T-cell (primary cell): Measurements from ENCODE around the gene MYO1G. TPM values are rescaled to one million over a fixed set of nuclear protein-coding genes. Genes with fewer than 3 reads are reported as not detected.
"Not testable (repeated sequence)": the region's sequence is repeated elsewhere in the genome, so short reads cannot be mapped to it uniquely, and the experiment has no call there.

Experiments used
- ATAC-seq, 4 experiments: fragments of 200-7000 bp in 3 of 4; fragments of 150-1000 bp in 1 of 4; cut with Tn5 transposase; replicated peaks in 1 of 4; 1 replicate in 3 of 4; 2 replicates in 1 of 4; pipeline ENCODE4 v1.10.0; 2021; ENCODE audit warnings: moderate library complexity in 3 of 4, mild to moderate bottlenecking in 2 of 4, moderate number of reproducible peaks in 1 of 4
- CTCF ChIA-PET, 2 donors: fragments of 300-600 bp; sonication (Branson Sonifier 250); formaldehyde crosslinking; loops; one replicate each; lab custom pipeline; 2022; ENCODE audit warnings: antibody characterized with exemption in 2 of 2; lab: Charles Lee
- POLR2A ChIA-PET, 2 donors: fragments of 300-600 bp; sonication (Branson Sonifier 250); formaldehyde crosslinking; loops; one replicate each; lab custom pipeline; 2022; ENCODE audit warnings: antibody characterized with exemption in 2 of 2; lab: Charles Lee
- DNase-seq, 35 experiments: peaks; one replicate each; pipeline versions ENCODE4 v3.0.0 to v3.0.0-alpha.2; 2013 to 2023
- H3K27ac ChIP-seq: one replicate; pipeline ENCODE4 v1.5.1; 2013; ENCODE audit warnings: low read length
- H3K27me3 ChIP-seq, 2 experiments: replicated peaks in 1 of 2; 1 replicate in 1 of 2; 2 replicates in 1 of 2; pipeline versions ENCODE4 v1.6.1 to v1.7.0; 2013; ENCODE audit warnings: low read length in 1 of 2, mixed read lengths in 1 of 2; ENCODE audit not compliant: control insufficient read depth in 2 of 2, insufficient read depth in 2 of 2; ENCODE audit errors: extremely low read depth in 1 of 2
- H3K36me3 ChIP-seq, 2 donors: 1 replicate in 1 of 2; 2 replicates in 1 of 2; pipeline versions ENCODE4 v1.6.1 to v1.7.0; 2013; ENCODE audit warnings: low read length in 1 of 2; ENCODE audit not compliant: control insufficient read depth in 2 of 2, insufficient read depth in 1 of 2; ENCODE audit errors: extremely low read depth in 1 of 2
- H3K4me1 ChIP-seq, 2 experiments: 1 replicate in 1 of 2; 2 replicates in 1 of 2; pipeline versions ENCODE4 v1.6.1 to v1.7.0; 2013; ENCODE audit warnings: low read length in 2 of 2, mixed read lengths in 1 of 2; ENCODE audit not compliant: insufficient read depth in 2 of 2, control insufficient read depth in 1 of 2; ENCODE audit errors: extremely low read depth in 1 of 2
- H3K4me3 ChIP-seq, 2 donors: 1 replicate in 1 of 2; 2 replicates in 1 of 2; pipeline versions ENCODE4 v1.5.1 to v1.7.0; 2013; ENCODE audit warnings: mild to moderate bottlenecking in 2 of 2, low read length in 1 of 2, moderate library complexity in 1 of 2; ENCODE audit not compliant: control insufficient read depth in 1 of 2; ENCODE audit errors: extremely low read depth in 1 of 2
- H3K9me3 ChIP-seq: 2 replicates; pipeline ENCODE4 v1.7.0; 2013
- H3K27ac Mint-ChIP-seq, 2 donors: one replicate each; pipeline ENCODE4 v1.8.0; 2020 to 2021; ENCODE audit warnings: mild to moderate bottlenecking in 2 of 2, mixed read lengths in 2 of 2
- H3K27me3 Mint-ChIP-seq, 2 donors: one replicate each; pipeline ENCODE4 v1.8.0; 2021 to 2022; ENCODE audit warnings: mixed read lengths in 2 of 2
- H3K36me3 Mint-ChIP-seq: one replicate; pipeline ENCODE4 v1.8.0; 2021; ENCODE audit warnings: mixed read lengths
- H3K4me1 Mint-ChIP-seq, 3 donors: one replicate each; pipeline ENCODE4 v1.8.0; 2020 to 2022; ENCODE audit warnings: mixed read lengths in 3 of 3, mild to moderate bottlenecking in 1 of 3
- H3K4me3 Mint-ChIP-seq, 3 donors: one replicate each; pipeline ENCODE4 v1.8.0; 2020 to 2022; ENCODE audit warnings: mild to moderate bottlenecking in 3 of 3, mixed read lengths in 3 of 3, moderate library complexity in 3 of 3
- H3K9me3 Mint-ChIP-seq, 3 donors: one replicate each; pipeline ENCODE4 v1.8.0; 2020 to 2022; ENCODE audit warnings: mixed read lengths in 3 of 3
- WGBS: methylation state at CpG from one replicate; pipeline ENCODE4 v1.1.5; 2013; ENCODE audit warnings: missing lambda C conversion rate; ENCODE audit not compliant: insufficient coverage; 5-methylcytosine and 5-hydroxymethylcytosine counted together
- total RNA-seq, 35 experiments: library from RNA in 6 of 35; stranded (reverse) in 6 of 35; fragments of 120-200 nt in 1 of 35; gene quantifications; one replicate each; pipeline versions ENCODE4 v1.2.1 to v1.2.4 and lab custom pipeline; 2013 to 2026

The MYO1G gene
- total RNA-seq, 5 donors from 2014 or later (not counting 1 experiment from before 2014, with no cell fraction given): 183 to 272 (median 192) TPM

DNA sequence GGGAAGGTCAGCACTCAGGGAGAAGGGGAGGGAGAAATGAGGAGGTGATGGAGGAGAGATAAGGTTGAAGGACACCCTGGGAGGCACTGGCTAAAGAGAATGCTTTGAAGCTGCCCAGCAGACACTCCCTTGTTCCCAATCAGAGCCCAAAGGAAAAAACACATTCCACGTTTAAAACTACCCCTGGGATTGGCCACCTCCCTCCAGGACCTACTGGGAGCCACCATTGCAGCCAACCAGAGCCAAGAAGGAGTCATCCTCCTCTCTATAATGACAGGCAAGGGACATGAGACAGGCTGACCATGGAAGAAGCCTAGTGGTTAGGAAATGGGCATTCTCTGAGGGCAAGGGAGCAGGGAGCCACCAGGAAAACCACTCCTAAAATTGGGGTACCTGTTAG lies 43.8 kb downstream of the MYO1G start:
- Histone ChIP-seq H3K36me3 (no peaks in the 10 kb centered on the region), H3K4me1 (no peaks in the 10 kb centered on the region), H3K27me3 (peaks cover 0 to 5% of the 10 kb centered on the region in 2 experiments), H3K27ac (no peak overlapping the region), H3K9me3 (no peaks in the 10 kb centered on the region), H3K4me3 (no peak overlapping the region)
- Mint-ChIP-seq H3K9me3 (no peaks in the 10 kb centered on the region), H3K4me1 (no peaks in the 10 kb centered on the region), H3K27ac (no peak overlapping the region), H3K4me3 (no peak overlapping the region), H3K27me3 (peaks cover 0 to 1% of the 10 kb centered on the region in 2 donors), H3K36me3 (no peaks in the 10 kb centered on the region)
- no peak for ATAC-seq
- WGBS: no CpG with 5 or more reads among the region's 1 CpG
- DNase-seq: no peak
- ChIA-PET POLR2A (no interaction called here), CTCF (no interaction called here)

DNA sequence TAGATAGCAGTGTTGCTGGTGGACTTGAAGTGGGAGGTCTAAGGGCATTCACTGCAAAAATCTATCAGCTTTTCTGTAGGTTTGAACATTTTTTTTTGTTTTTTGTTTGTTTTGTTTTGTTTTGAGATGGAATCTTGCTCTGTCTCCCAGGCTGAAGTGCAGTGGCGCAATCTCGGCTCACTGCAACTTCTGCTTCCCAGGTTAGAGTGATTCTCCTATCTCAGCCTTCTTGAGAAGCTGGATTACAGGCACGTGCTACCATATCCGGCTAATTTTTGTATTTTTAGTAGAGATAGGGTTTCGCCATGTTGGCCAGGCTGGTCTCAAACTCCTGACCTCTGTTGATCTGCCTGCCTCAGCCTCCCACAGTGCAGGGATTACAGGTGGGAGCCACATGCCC lies 44.3 kb downstream of the MYO1G start:
- H3K27me3 ChIP-seq, POLR2A ChIA-PET, H3K27me3 Mint-ChIP-seq, H3K27ac Mint-ChIP-seq, H3K9me3 Mint-ChIP-seq, H3K36me3 ChIP-seq, H3K9me3 ChIP-seq, ATAC-seq, H3K4me1 ChIP-seq, H3K4me3 Mint-ChIP-seq, H3K36me3 Mint-ChIP-seq, H3K4me3 ChIP-seq, H3K4me1 Mint-ChIP-seq, H3K27ac ChIP-seq, DNase-seq: not testable (repeated sequence)
- CTCF ChIA-PET: interaction anchor here in 1 of 2 donors (0.6 kb wide), 1 partner anchor 467 kb away, joined by 6 read pairs; no protein-coding TSS in a partner anchor
- WGBS: 83% methylated on average over 2 of the region's 5 CpGs

DNA sequence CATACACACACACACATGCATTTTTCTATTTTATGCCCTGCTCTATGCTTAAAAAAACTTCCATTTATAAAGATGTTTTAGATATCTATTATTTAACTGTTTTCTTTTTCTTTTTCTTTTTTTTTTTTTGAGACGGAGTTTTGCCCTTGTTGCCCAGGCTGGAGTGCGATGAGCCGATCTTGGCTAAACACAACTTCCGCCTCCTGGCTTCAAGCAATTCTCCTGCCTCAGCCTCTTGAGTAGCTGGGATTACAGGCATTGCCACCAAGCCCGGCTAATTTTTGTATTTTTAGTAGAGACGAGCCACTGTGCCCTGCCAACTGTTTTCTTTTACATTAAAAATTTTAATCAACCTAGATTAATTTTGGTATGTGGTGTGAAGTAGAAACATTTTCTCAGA lies 47.9 kb downstream of the MYO1G start:
- peaks cover 6 to 9% of the 10 kb centered on the region in 2 donors for H3K27me3 Mint-ChIP-seq
- no peak overlapping the region for H3K4me3 Mint-ChIP-seq
- ChIA-PET POLR2A (no interaction called here), CTCF (no interaction called here)
- DNase-seq: no peak
- Histone ChIP-seq H3K27me3 (peaks cover 0 to 8% of the 10 kb centered on the region in 2 experiments), H3K4me1 (no peaks in the 10 kb centered on the region), H3K27ac (no peak overlapping the region), H3K4me3 (no peak overlapping the region), H3K9me3 (no peaks in the 10 kb centered on the region), H3K36me3 (no peaks in the 10 kb centered on the region)
- no peaks in the 10 kb centered on the region for H3K9me3 Mint-ChIP-seq
- H3K4me1 Mint-ChIP-seq: no peaks in the 10 kb centered on the region
- H3K27ac Mint-ChIP-seq: no peak overlapping the region
- no CpG with 5 or more reads among the region's 6 CpGs for WGBS
- no peak for ATAC-seq
- no peaks in the 10 kb centered on the region for H3K36me3 Mint-ChIP-seq

DNA sequence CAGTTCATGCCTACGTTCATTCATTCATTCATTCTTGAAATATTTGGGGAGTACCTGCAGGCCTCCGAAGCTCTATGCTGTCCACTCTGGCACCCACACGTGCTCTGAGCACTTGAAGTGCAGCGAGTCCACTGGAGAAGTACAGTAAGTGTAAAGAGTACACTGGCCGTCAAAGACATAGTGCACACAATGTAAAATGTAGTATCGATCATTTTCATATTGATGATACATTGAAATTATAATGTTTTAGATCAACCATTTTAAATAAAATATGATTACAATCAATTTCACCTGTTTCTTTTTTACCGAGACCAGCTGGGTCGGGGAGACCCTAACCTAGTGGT lies 56.5 kb downstream of the MYO1G start:
- DNase-seq (no peak), ATAC-seq (peak in 2 of 4 experiments; percentile 13 to 40)
- no peaks in the 10 kb centered on the region for H3K36me3 ChIP-seq
- Mint-ChIP-seq H3K4me3 (no peak overlapping the region), H3K27me3 (no peaks in the 10 kb centered on the region), H3K9me3 (no peaks in the 10 kb centered on the region), H3K36me3 (no peaks in the 10 kb centered on the region), H3K27ac (no peak overlapping the region), H3K4me1 (peaks cover 5 to 8% (median 6%) of the 10 kb centered on the region in 3 donors)
- H3K9me3 ChIP-seq: no peaks in the 10 kb centered on the region
- ChIA-PET CTCF (interaction anchor here (0.6 to 1.7 kb wide), 7 partner anchors 24 to 340 kb away, joined by 3 to 9 read pairs (median 4); partner anchors contain the start of gene TMED4 (in 1 of the 2)), POLR2A (no interaction called here)
- peaks cover 0 to 7% of the 10 kb centered on the region in 2 experiments for H3K27me3 ChIP-seq
- H3K27ac ChIP-seq: no peak overlapping the region
- no peak overlapping the region for H3K4me3 ChIP-seq
- H3K4me1 ChIP-seq: peaks cover 0 to 10% of the 10 kb centered on the region in 2 experiments
- WGBS: no CpG with 5 or more reads among the region's 8 CpGs

DNA sequence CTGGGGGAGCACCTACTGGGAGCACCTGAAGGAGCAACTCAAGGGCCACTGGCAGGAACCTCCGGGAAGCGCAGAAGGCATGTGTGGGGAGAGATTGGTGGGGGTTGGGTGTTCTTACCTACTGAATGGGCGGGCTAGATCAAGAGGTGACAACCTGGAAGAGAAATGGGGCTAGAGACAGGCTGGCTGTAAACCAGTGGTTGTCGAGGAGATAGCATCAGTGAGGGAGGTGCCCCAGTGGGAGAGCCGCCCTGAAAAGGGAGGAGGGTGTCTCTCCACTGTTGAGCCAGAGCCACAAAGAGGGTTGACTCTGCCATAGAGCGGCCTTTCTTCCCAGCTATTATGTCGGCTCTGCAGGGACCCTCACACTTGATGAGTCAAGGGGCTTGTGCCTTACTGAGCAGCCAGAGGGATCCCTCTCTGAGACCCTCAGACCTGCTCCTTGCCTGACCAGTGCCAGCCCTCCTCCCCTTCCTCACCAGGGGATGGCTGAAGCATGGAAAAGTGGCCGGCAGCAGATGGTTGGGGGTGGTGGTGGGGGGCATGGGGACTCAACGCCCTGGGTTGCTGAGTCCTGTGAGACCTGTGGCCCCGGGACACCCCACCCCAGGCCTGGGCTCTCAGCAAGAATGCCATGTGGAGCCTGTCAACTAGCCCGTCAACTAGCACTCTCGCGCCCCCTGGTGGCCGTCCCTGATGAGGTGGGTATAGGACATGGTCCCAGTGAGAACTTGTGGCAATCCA lies 57.0 kb downstream of the MYO1G start:
- 46% methylated on average over 8 of the region's 14 CpGs for WGBS
- ChIA-PET POLR2A (no interaction called here), CTCF (interaction anchor here (0.6 to 3.1 kb wide), 10 partner anchors 24 to 340 kb away, joined by 3 to 27 read pairs (median 5); partner anchors contain the start of gene TMED4 (in 1 of the 2))
- H3K9me3 ChIP-seq: no peaks in the 10 kb centered on the region
- no peak overlapping the region for H3K4me3 ChIP-seq
- Mint-ChIP-seq H3K4me1 (peaks cover 5 to 8% (median 6%) of the 10 kb centered on the region in 3 donors), H3K36me3 (no peaks in the 10 kb centered on the region), H3K9me3 (no peaks in the 10 kb centered on the region), H3K4me3 (no peak overlapping the region), H3K27me3 (no peaks in the 10 kb centered on the region), H3K27ac (no peak overlapping the region)
- peak; percentile 96 to 98 (median 97) for ATAC-seq
- H3K36me3 ChIP-seq: no peaks in the 10 kb centered on the region
- H3K27me3 ChIP-seq: peaks cover 0 to 4% of the 10 kb centered on the region in 2 experiments
- H3K27ac ChIP-seq: no peak overlapping the region
- DNase-seq: peak; percentile 68 to 98 (median 92)
- peaks cover 0 to 10% of the 10 kb centered on the region in 2 experiments for H3K4me1 ChIP-seq

DNA sequence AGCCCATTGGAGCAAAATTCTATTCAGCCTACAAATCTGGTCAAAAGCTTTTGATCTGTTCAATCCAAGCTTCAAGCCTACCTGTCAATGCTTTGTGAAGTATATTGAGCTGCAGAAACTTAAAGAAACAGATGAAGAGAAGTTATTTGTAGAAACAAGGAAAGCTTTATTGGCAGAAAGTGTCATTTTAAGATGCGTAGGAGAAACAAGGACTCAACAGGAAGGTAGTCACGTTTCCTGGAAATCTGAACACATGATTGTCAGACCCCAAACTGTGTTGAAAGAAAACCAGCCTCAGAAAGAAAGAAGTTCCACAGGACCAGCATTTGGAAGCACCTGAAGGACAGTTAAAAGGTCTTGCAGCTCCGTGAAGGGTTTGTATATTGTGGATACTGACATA lies 58.7 kb downstream of the MYO1G start:
- Mint-ChIP-seq H3K4me1 (peaks cover 5 to 12% (median 10%) of the 10 kb centered on the region in 3 donors), H3K36me3 (no peaks in the 10 kb centered on the region), H3K4me3 (no peak overlapping the region), H3K27me3 (no peaks in the 10 kb centered on the region), H3K9me3 (no peaks in the 10 kb centered on the region), H3K27ac (no peak overlapping the region)
- peaks cover 0 to 4% of the 10 kb centered on the region in 2 experiments for H3K27me3 ChIP-seq
- H3K4me3 ChIP-seq: no peak overlapping the region
- H3K4me1 ChIP-seq: peaks cover 2 to 14% of the 10 kb centered on the region in 2 experiments
- DNase-seq (no peak), ATAC-seq (no peak)
- POLR2A ChIA-PET: interaction anchor here in 1 of 2 donors (0.7 to 1.2 kb wide), 2 partner anchors 29 to 72 kb away, joined by 3 read pairs; partner anchors contain the start of gene H2AZ2
- H3K27ac ChIP-seq: no peak overlapping the region
- WGBS: 92% methylated on average over 2 of the region's 3 CpGs
- no peaks in the 10 kb centered on the region for H3K36me3 ChIP-seq
- CTCF ChIA-PET: interaction anchor here (0.6 to 3.1 kb wide), 11 partner anchors 17 to 94 kb away, joined by 3 to 27 read pairs (median 4); partner anchors contain the start of gene H2AZ2 (in 1 of the 2)
- H3K9me3 ChIP-seq: no peaks in the 10 kb centered on the region
